Measurements from ENCODE around the gene ZSCAN30. TPM values are rescaled to one million over a fixed set of nuclear protein-coding genes. Genes with fewer than 3 reads are reported as not detected.

Gene ZSCAN30
- total and polyA plus RNA-seq, 2 donors (not counting 3 experiments of a cell fraction or from before 2014, with no cell fraction given): 6.7 to 18.0 TPM

- intact Hi-C loops (cut with micrococcal nuclease): no loop called here
Observed at GRCh38 chr18:35248429-35248828, 41.6 kb downstream of the ZSCAN30 start.

More at GRCh38 chr18:35248429-35248828, 41.6 kb downstream of the ZSCAN30 start:
- Histone ChIP-seq H3K79me2 (ENCODE audit: control insufficient read depth, insufficient read depth, low read length) (no peaks in the 10 kb centered on the region), H3K36me3 (ENCODE audit: control insufficient read depth in 2 of 2, extremely low read depth in 1 of 2, insufficient read depth in 2 of 2, low read length in 2 of 2) (peaks cover 0 to 15% of the 10 kb centered on the region in 2 experiments), H3K27ac (ENCODE audit: insufficient read depth, low read depth, low read length) (no peak overlapping the region), H4K20me1 (replicated peaks; ENCODE audit: control insufficient read depth, extremely low read depth, insufficient read depth, low read length) (no peaks in the 10 kb centered on the region), H3K27me3 (ENCODE audit: control insufficient read depth in 2 of 2, insufficient read depth in 2 of 2, low read length in 2 of 2) (no peaks in the 10 kb centered on the region), H3K9ac (replicated peaks; ENCODE audit: extremely low read depth, insufficient read depth, low read length) (no peak overlapping the region), H2AFZ (ENCODE audit: low read depth, low read length) (no peak overlapping the region), H3K9me1 (replicated peaks; ENCODE audit: control insufficient read depth, extremely low read depth, insufficient read depth, low read length) (no peaks in the 10 kb centered on the region), H3K4me3 (replicated peaks in 1 of 3; ENCODE audit: insufficient read depth in 1 of 3, low read depth in 1 of 3, low read length in 3 of 3) (no peak overlapping the region), H3K4me1 (ENCODE audit: control insufficient read depth, extremely low read depth, insufficient read depth, low read length) (no peaks in the 10 kb centered on the region), H3K9me3 (replicated peaks; ENCODE audit: control insufficient read depth, insufficient read depth, low read length) (peaks cover 10% of the 10 kb centered on the region), H3K4me2 (ENCODE audit: insufficient read depth, low read length) (no peak overlapping the region)
- DNase-seq (ENCODE audit: low read depth, low spot score) (no peak), FAIRE-seq (peak; percentile 46)
- ChIA-PET POLR2A (no interaction called here), CTCF (no interaction called here)
- dilution Hi-C loops (cut with MboI; ENCODE audit: extremely low pct_ligation_motif_present, low sequenced_read_pairs): no loop called here
- no TSS peak for BruUV-seq (replicated peaks)
- TF ChIP-seq POLR2A (IDR thresholded peaks at IDR 0.05; ENCODE audit: low read depth, low read length) (no peak), GATA2 (IDR thresholded peaks at IDR 0.05; ENCODE audit: insufficient read depth, insufficient read length, low read depth, low read length) (no peak), JUN (IDR thresholded peaks at IDR 0.05; ENCODE audit: borderline replicate concordance, insufficient read depth, insufficient read length, low read depth) (no peak), POLR2AphosphoS5 (IDR thresholded peaks at IDR 0.05; ENCODE audit: insufficient read depth, low read depth, low read length) (no peak), CTCF (IDR thresholded peaks at IDR 0.05; ENCODE audit: extremely low read depth in 1 of 2, insufficient read depth in 1 of 2, low read depth in 1 of 2, low read length in 2 of 2) (no peak), EZH2 (IDR thresholded peaks at IDR 0.05; ENCODE audit: borderline replicate concordance, low read depth, low read length, severe bottlenecking) (no peak), MYC (IDR thresholded peaks at IDR 0.05; ENCODE audit: low read depth, low read length) (no peak), MAX (IDR thresholded peaks at IDR 0.05; ENCODE audit: insufficient read depth, insufficient read length) (no peak), FOS (IDR thresholded peaks at IDR 0.05; ENCODE audit: borderline replicate concordance, insufficient read depth, low read length) (no peak)

Data from endothelial cell of umbilical vein (primary cell).